K562 (cell line): ENCODE measurements around the gene CNPY4. TPM values are rescaled to one million over a fixed set of nuclear protein-coding genes. Genes with fewer than 3 reads are reported as not detected.

Source experiments
- ATF2 ChIP-seq: sonication (generic); formaldehyde crosslinking; IDR thresholded peaks from 2 replicates; pipeline ENCODE4 v1.8.1; 2022; ENCODE audit warnings: missing genetic modification reagents
- CHD1 ChIP-seq: fragments of 200-600 bp; sonication (generic); IDR thresholded peaks from one replicate; pipeline ENCODE4 v1.6.1; 2012; ENCODE audit warnings: mild to moderate bottlenecking, moderate library complexity, low read length, inconsistent platforms
- ELF1 ChIP-seq: fragments of 200-800 bp; sonication (Bioruptor generic); IDR thresholded peaks from 2 replicates; pipeline ENCODE4 v1.6.1; 2016; ENCODE audit warnings: missing genetic modification characterization, missing compliant biosample characterization
- FOXK2 ChIP-seq, 2 experiments: fragments of 450-650 bp; IDR thresholded peaks in 1 of 2; conservative IDR thresholded peaks in 1 of 2; 2 replicates each; pipeline ENCODE4 v1.6.1; 2016; ENCODE audit warnings: low read depth in 2 of 2, mild to moderate bottlenecking in 1 of 2
- GATAD2B ChIP-seq: fragments of 450-650 bp; IDR thresholded peaks from 2 replicates; pipeline ENCODE4 v1.6.1; 2017; ENCODE audit warnings: mild to moderate bottlenecking, borderline replicate concordance
- ZBED1 ChIP-seq: IDR thresholded peaks from 2 replicates; pipeline ENCODE4 v1.6.1; 2014
- ZBTB40 ChIP-seq, 2 experiments: fragments of 450-650 bp in 1 of 2; sonication (generic) in 1 of 2; formaldehyde crosslinking in 1 of 2; IDR thresholded peaks; 2 replicates each; pipeline versions ENCODE4 v1.7.1 to v1.9.0; 2016 to 2022; ENCODE audit warnings: inconsistent platforms in 1 of 2, mild to moderate bottlenecking in 1 of 2, missing genetic modification reagents in 1 of 2
- polyA plus RNA-seq, 8 experiments: library from polyadenylated mRNA; depleted of rRNA in 4 of 8; stranded (reverse) in 5 of 8; unstranded in 3 of 8; fragments of >200 nt; fragmentation: Nextera tagmentation in 2 of 8; fragmentation: Illumina TruSeq in 1 of 8; extraction: Ambion mirVana in 2 of 8; extraction: Trizol in 1 of 8; gene quantifications; 2 replicates each; pipeline versions ENCODE4 v1.2.1 to v1.2.3, GENCODE V29; 2011 to 2014; ENCODE audit warnings: inconsistent platforms in 1 of 8, missing spikeins in 1 of 8
- total RNA-seq, 7 experiments: library from RNA; depleted of rRNA in 6 of 7; stranded (reverse); fragments of >200 nt in 6 of 7; fragmentation: Illumina TruSeq in 2 of 7; extraction: Trizol in 2 of 7; gene quantifications; 2 replicates each; pipeline versions ENCODE4 v1.2.1 to v1.2.3, GENCODE V29; 2011 to 2021; ENCODE audit warnings: low replicate concordance in 1 of 7
- TF ChIP-seq, protein P1 (sequence below), 2 experiments: IDR thresholded peaks in 1 of 2; conservative IDR thresholded peaks in 1 of 2; 2 replicates each; pipeline ENCODE4 v1.6.1; 2016; ENCODE audit warnings: low read depth in 2 of 2, mild to moderate bottlenecking in 1 of 2, missing compliant biosample characterization in 1 of 2, missing genetic modification characterization in 1 of 2, moderate library complexity in 1 of 2
- TF ChIP-seq, protein P2 (sequence below): IDR thresholded peaks from 2 replicates; pipeline ENCODE4 v1.6.1; 2012; ENCODE audit warnings: low read depth, low read length, improper control_type of control experiment, borderline replicate concordance

CNPY4 gene
- total and polyA plus RNA-seq, 9 of the 15 experiments (the other 6 are each of a cell fraction or from before 2014, with no cell fraction given) = 1.9 to 11.2 (median 7.0) TPM

GRCh38 chr7:100126931-100127865, 7.8 kb downstream of the CNPY4 start, which contains the start of gene MBLAC1 (continued):
- TF ChIP-seq, protein P1, sequence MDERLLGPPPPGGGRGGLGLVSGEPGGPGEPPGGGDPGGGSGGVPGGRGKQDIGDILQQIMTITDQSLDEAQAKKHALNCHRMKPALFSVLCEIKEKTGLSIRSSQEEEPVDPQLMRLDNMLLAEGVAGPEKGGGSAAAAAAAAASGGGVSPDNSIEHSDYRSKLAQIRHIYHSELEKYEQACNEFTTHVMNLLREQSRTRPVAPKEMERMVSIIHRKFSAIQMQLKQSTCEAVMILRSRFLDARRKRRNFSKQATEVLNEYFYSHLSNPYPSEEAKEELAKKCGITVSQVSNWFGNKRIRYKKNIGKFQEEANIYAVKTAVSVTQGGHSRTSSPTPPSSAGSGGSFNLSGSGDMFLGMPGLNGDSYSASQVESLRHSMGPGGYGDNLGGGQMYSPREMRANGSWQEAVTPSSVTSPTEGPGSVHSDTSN (CRISPR knock-in tag; IDR thresholded peaks at IDR 0.05; ENCODE audit: low read depth) = no peak
- TF ChIP-seq, protein P1 (tag; conservative IDR thresholded peaks at IDR 0.05; ENCODE audit: low read depth) = no peak
- no peak for TF ChIP-seq GATAD2B
- no peak for TF ChIP-seq ATF2 (CRISPR knock-in tag)
- 0 out of 2 replicates have a peak, but pooled peaks have one; percentile 23 for TF ChIP-seq ZBTB40 (IDR thresholded peaks at IDR 0.05)
- no peak for TF ChIP-seq ZBTB40 (CRISPR knock-in tag; IDR thresholded peaks at IDR 0.05)
- TF ChIP-seq FOXK2 (conservative IDR thresholded peaks at IDR 0.05 in 1 of 2, IDR thresholded peaks at IDR 0.05 in 1 of 2; ENCODE audit: low read depth in 2 of 2) = peak; percentile 36 to 99; a peak in 2 of 4 replicates
- 0 out of 2 replicates have a peak, but pooled peaks have one; percentile 2 for TF ChIP-seq ZBED1
- TF ChIP-seq, protein P2, sequence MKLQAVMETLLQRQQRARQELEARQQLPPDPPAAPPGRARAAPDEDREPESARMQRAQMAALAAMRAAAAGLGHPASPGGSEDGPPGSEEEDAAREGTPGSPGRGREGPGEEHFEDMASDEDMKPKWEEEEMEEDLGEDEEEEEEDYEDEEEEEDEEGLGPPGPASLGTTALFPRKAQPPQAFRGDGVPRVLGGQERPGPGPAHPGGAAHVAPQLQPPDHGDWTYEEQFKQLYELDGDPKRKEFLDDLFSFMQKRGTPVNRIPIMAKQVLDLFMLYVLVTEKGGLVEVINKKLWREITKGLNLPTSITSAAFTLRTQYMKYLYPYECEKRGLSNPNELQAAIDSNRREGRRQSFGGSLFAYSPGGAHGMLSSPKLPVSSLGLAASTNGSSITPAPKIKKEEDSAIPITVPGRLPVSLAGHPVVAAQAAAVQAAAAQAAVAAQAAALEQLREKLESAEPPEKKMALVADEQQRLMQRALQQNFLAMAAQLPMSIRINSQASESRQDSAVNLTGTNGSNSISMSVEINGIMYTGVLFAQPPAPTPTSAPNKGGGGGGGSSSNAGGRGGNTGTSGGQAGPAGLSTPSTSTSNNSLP = peak; percentile 7; the same call in 1 of the 2 replicates
- peak; percentile 11 for TF ChIP-seq CHD1
- TF ChIP-seq ELF1 (tag) = no peak
